Cardiac muscle cell (in vitro differentiated cells and primary cell): Measurements from ENCODE around the gene CDCP2. TPM values are rescaled to one million over a fixed set of nuclear protein-coding genes. Genes with fewer than 3 reads are reported as not detected.
A peak's percentile ranks its signal among the peaks of the same experiment; 100 is the strongest.

ENCODE experiments used
- DNase-seq, 2 donors: peaks; one replicate each; pipeline versions ENCODE4 v3.0.0 to v3.0.0-alpha.2; 2010 to 2017; ENCODE audit warnings: low read depth in 1 of 2, low spot score in 1 of 2
- H3K27ac ChIP-seq: fragments of 200-600 bp; sonication (generic); 2 replicates; pipeline ENCODE4 v1.5.1; 2016
- H3K27me3 ChIP-seq: fragments of 200-600 bp; sonication (generic); 2 replicates; pipeline ENCODE4 v1.6.0; 2016; ENCODE audit warnings: control low read depth
- H3K36me3 ChIP-seq: fragments of 200-600 bp; sonication (generic); 2 replicates; pipeline ENCODE4 v1.5.1; 2016; ENCODE audit warnings: control low read depth
- H3K4me1 ChIP-seq: fragments of 200-600 bp; sonication (generic); 2 replicates; pipeline ENCODE4 v1.8.1; 2017; ENCODE audit warnings: low read depth, mild to moderate bottlenecking, mixed run types
- H3K4me3 ChIP-seq: fragments of 200-600 bp; sonication (generic); 2 replicates; pipeline ENCODE4 v1.5.1; 2016; ENCODE audit warnings: mild to moderate bottlenecking
- H3K9me3 ChIP-seq: fragments of 200-600 bp; sonication (generic); 2 replicates; pipeline ENCODE4 v1.5.1; 2017; ENCODE audit warnings: low read depth, mild to moderate bottlenecking, control low read depth
- CTCF ChIP-seq: IDR thresholded peaks from 2 replicates; pipeline ENCODE4 v1.5.1; 2012; ENCODE audit warnings: low read depth, mild to moderate bottlenecking, low read length
- polyA plus RNA-seq: library from polyadenylated mRNA; unstranded; fragments of >200 nt; fragmentation: Nextera tagmentation; extraction: Ambion mirVana; gene quantifications from 2 replicates; pipeline ENCODE4 v1.2.1, GENCODE V29; 2016
- total RNA-seq: library from RNA; depleted of rRNA; stranded (reverse); fragments of >200 nt; gene quantifications from 2 replicates; pipeline ENCODE4 v1.2.3, GENCODE V29; 2016

CDCP2 gene
- total and polyA plus RNA-seq, 2 experiments from 2014 or later, result 0.06 TPM; not detected in 1

- no peaks in the 10 kb centered on the region for H3K27me3 ChIP-seq
- no peaks in the 10 kb centered on the region for H3K4me1 ChIP-seq
- no peaks in the 10 kb centered on the region for H3K36me3 ChIP-seq
- H3K9me3 ChIP-seq, result no peaks in the 10 kb centered on the region
- TF ChIP-seq CTCF, result no peak
- H3K4me3 ChIP-seq, result no peak overlapping the region
- H3K27ac ChIP-seq, result no peak overlapping the region
- no peak for DNase-seq
These were observed 25.7 kb upstream of the CDCP2 start for GRCh38 chr1:54178296-54179070.

GRCh38 chr1:54177726-54178125, 24.9 kb upstream of the CDCP2 start:
- no peak for DNase-seq
- no peak overlapping the region for H3K4me3 ChIP-seq
- H3K27ac ChIP-seq, result no peak overlapping the region
- H3K27me3 ChIP-seq, result no peaks in the 10 kb centered on the region
- no peaks in the 10 kb centered on the region for H3K4me1 ChIP-seq
- H3K36me3 ChIP-seq, result no peaks in the 10 kb centered on the region
- no peaks in the 10 kb centered on the region for H3K9me3 ChIP-seq
- TF ChIP-seq CTCF, result no peak

- DNase-seq, result no peak
- Histone ChIP-seq H3K27ac (no peak overlapping the region), H3K27me3 (no peaks in the 10 kb centered on the region), H3K4me1 (no peaks in the 10 kb centered on the region), H3K36me3 (no peaks in the 10 kb centered on the region), H3K4me3 (no peak overlapping the region), H3K9me3 (no peaks in the 10 kb centered on the region)
- TF ChIP-seq CTCF, result no peak
These were observed 24.0 kb upstream of the CDCP2 start for GRCh38 chr1:54176621-54177327.

GRCh38 chr1:54174106-54174505, 21.3 kb upstream of the CDCP2 start:
- H3K36me3 ChIP-seq, result no peaks in the 10 kb centered on the region
- no peak overlapping the region for H3K27ac ChIP-seq
- no peaks in the 10 kb centered on the region for H3K4me1 ChIP-seq
- no peak for TF ChIP-seq CTCF
- no peak for DNase-seq
- no peaks in the 10 kb centered on the region for H3K27me3 ChIP-seq
- no peak overlapping the region for H3K4me3 ChIP-seq
- H3K9me3 ChIP-seq, result no peaks in the 10 kb centered on the region

- no peaks in the 10 kb centered on the region for H3K27me3 ChIP-seq
- H3K27ac ChIP-seq, result no peak overlapping the region
- no peak overlapping the region for H3K4me3 ChIP-seq
- no peaks in the 10 kb centered on the region for H3K4me1 ChIP-seq
- TF ChIP-seq CTCF, result no peak
- H3K36me3 ChIP-seq, result no peaks in the 10 kb centered on the region
- H3K9me3 ChIP-seq, result no peaks in the 10 kb centered on the region
- DNase-seq, result peak in 1 of 2 donors; percentile 34
These were observed 20.9 kb upstream of the CDCP2 start for GRCh38 chr1:54173681-54174080.
